Esophagus (tissue), 2 donors: Measurements from ENCODE around the gene DIMT1. TPM values are rescaled to one million over a fixed set of nuclear protein-coding genes. Genes with fewer than 3 reads are reported as not detected.

Experiments
- H3K27ac ChIP-seq, 2 donors: one replicate each; pipeline ENCODE4 v1.5.1; 2013; ENCODE audit warnings: low read depth in 2 of 2, mild to moderate bottlenecking in 2 of 2, inconsistent platforms in 1 of 2, low read length in 1 of 2, moderate library complexity in 1 of 2
- H3K27me3 ChIP-seq, 2 donors: one replicate each; pipeline ENCODE4 v1.6.1; 2013; ENCODE audit warnings: low read length in 2 of 2, control low read depth in 1 of 2, mild to moderate bottlenecking in 1 of 2; ENCODE audit not compliant: insufficient read depth in 2 of 2, control insufficient read depth in 1 of 2
- H3K36me3 ChIP-seq, 2 donors: one replicate each; pipeline ENCODE4 v1.6.1; 2013; ENCODE audit warnings: low read length in 1 of 2; ENCODE audit not compliant: control insufficient read depth in 2 of 2, insufficient read depth in 2 of 2
- H3K4me1 ChIP-seq, 2 donors: one replicate each; pipeline ENCODE4 v1.6.1; 2013; ENCODE audit warnings: low read length in 1 of 2; ENCODE audit not compliant: control insufficient read depth in 2 of 2, insufficient read depth in 2 of 2
- H3K4me3 ChIP-seq, 2 donors: one replicate each; pipeline ENCODE4 v1.5.1; 2013; ENCODE audit warnings: low read length in 2 of 2, mild to moderate bottlenecking in 2 of 2, low read depth in 1 of 2, moderate library complexity in 1 of 2
- H3K9me3 ChIP-seq, 2 donors: one replicate each; pipeline ENCODE4 v1.6.1; 2013; ENCODE audit warnings: mild to moderate bottlenecking in 2 of 2, low read depth in 1 of 2, low read length in 1 of 2, moderate library complexity in 1 of 2; ENCODE audit not compliant: control insufficient read depth in 2 of 2, insufficient read depth in 1 of 2
- whole genome bisulfite sequencing, 2 donors: extraction: QIAGEN DNeasy Blood & Tissue Kit; methylation state at CpG; one replicate each; pipeline ENCODE4 v1.1.7; 2013; 5-methylcytosine and 5-hydroxymethylcytosine counted together
- polyA plus RNA-seq, 2 donors: library from polyadenylated mRNA; stranded (reverse); fragments of 200-250 nt; gene quantifications; one replicate each; pipeline ENCODE4 v1.2.3, GENCODE V29; 2013
- donor health status: healthy with polysubstance abuse.
- donor health status: Bipolar disorder and iron deficiency.

The DIMT1 gene
- polyA plus RNA-seq, 2 donors: 13.5 to 23.0 TPM

- H3K27me3 ChIP-seq: no peaks in the 10 kb centered on the region
- no peaks in the 10 kb centered on the region for H3K36me3 ChIP-seq
- no peaks in the 10 kb centered on the region for H3K9me3 ChIP-seq
- H3K4me3 ChIP-seq: no peak overlapping the region
- 83 to 89% methylated on average over 1 of the region's 1 CpG for WGBS, 2 donors
- H3K4me1 ChIP-seq: no peaks in the 10 kb centered on the region
- H3K27ac ChIP-seq: no peak overlapping the region
These were observed 60.3 kb downstream of the DIMT1 start for GRCh38 chr5:62343428-62343827.

- WGBS, 2 donors: 98 to 100% methylated on average over 2 of the region's 2 CpGs
These were observed 61.2 kb downstream of the DIMT1 start for GRCh38 chr5:62342476-62342837.

GRCh38 chr5:62341783-62342475, 61.8 kb downstream of the DIMT1 start:
- H3K9me3 ChIP-seq: no peaks in the 10 kb centered on the region
- no peaks in the 10 kb centered on the region for H3K27me3 ChIP-seq
- no peak overlapping the region for H3K27ac ChIP-seq
- WGBS, 2 donors: 87 to 90% methylated on average over 4 of the region's 4 CpGs
- no peaks in the 10 kb centered on the region for H3K4me1 ChIP-seq
- H3K36me3 ChIP-seq: no peaks in the 10 kb centered on the region
- H3K4me3 ChIP-seq: no peak overlapping the region

More at GRCh38 chr5:62342476-62342837, 61.2 kb downstream of the DIMT1 start:
- H3K27ac ChIP-seq: no peak overlapping the region
- no peaks in the 10 kb centered on the region for H3K9me3 ChIP-seq
- no peaks in the 10 kb centered on the region for H3K36me3 ChIP-seq
- no peaks in the 10 kb centered on the region for H3K4me1 ChIP-seq
- no peaks in the 10 kb centered on the region for H3K27me3 ChIP-seq
- no peak overlapping the region for H3K4me3 ChIP-seq

DNA sequence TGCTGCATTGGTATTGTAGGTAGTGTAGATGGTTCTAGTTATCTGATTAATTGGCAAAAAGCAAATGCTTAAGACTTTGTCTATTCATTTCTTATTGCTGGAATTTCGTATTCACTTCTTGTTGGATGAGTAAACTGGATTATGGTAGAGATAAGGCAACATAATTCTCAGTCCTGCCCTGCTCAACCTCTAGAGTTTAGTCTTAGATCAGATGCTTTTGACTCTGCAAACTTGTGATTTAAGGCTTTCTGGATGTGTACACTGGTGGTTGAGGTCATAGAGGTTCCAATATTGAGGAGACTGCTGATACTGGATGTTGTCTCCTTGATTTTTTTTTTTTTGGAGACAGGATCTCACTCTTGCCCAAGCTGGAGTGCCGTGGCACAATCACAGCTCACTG, 62.7 kb downstream of the DIMT1 start:
- no peaks in the 10 kb centered on the region for H3K9me3 ChIP-seq
- 95 to 99% methylated on average over 2 of the region's 2 CpGs for WGBS, 2 donors
- H3K4me1 ChIP-seq: no peaks in the 10 kb centered on the region
- H3K27me3 ChIP-seq: no peaks in the 10 kb centered on the region
- no peak overlapping the region for H3K27ac ChIP-seq
- no peaks in the 10 kb centered on the region for H3K36me3 ChIP-seq
- no peak overlapping the region for H3K4me3 ChIP-seq

DNA sequence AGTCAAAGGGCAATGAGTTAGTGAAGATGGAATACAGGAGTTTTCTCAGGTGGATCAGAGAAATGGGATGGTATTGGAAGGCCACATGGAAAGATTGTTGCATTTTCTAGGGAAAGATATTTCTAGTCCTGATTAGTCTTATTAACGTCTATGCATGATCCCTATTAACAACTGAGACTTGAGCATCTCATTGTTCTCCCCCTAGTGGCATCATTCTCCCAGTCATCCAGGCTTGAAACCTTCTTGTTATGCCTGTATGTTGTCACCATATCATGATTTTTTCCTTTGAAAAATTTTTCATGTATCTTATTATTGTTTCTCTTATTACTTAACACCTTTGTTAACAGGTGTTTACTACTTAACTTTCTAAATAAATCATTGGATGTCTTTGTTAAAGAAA, 63.3 kb downstream of the DIMT1 start:
- no peaks in the 10 kb centered on the region for H3K4me1 ChIP-seq
- no peak overlapping the region for H3K4me3 ChIP-seq
- 0 to 16% methylated on average over 1 of the region's 1 CpG for WGBS, 2 donors
- H3K27me3 ChIP-seq: no peaks in the 10 kb centered on the region
- no peaks in the 10 kb centered on the region for H3K36me3 ChIP-seq
- H3K27ac ChIP-seq: no peak overlapping the region
- no peaks in the 10 kb centered on the region for H3K9me3 ChIP-seq

Other genes starting within 250 kb of the DIMT1 start
- 1 to 10 TPM; 3.3 to 6.2 TPM for gene KIF2A, start 97.7 kb downstream of the DIMT1 start, polyA plus RNA-seq
- gene IPO11, start 8.9 kb upstream of the DIMT1 start, polyA plus RNA-seq: 1 to 10 TPM; 5.4 to 9.1 TPM
- gene LRRC70, start 174.9 kb upstream of the DIMT1 start, polyA plus RNA-seq: 1 to 10 TPM; 1.2 to 2.3 TPM